H1 (cell line): ENCODE measurements around the gene OR2A12. TPM values are rescaled to one million over a fixed set of nuclear protein-coding genes. Genes with fewer than 3 reads are reported as not detected.

Experiments used
- CTCF ChIA-PET: fragments of 300-600 bp; sonication (Branson Sonifier 250); formaldehyde crosslinking; loops from one replicate; lab custom pipeline; 2021; ENCODE audit not compliant: partially characterized antibody; lab: Charles Lee
- POLR2A ChIA-PET: fragments of 300-600 bp; sonication (Branson Sonifier 250); formaldehyde crosslinking; loops from one replicate; lab custom pipeline; 2021; ENCODE audit warnings: inconsistent platforms; ENCODE audit not compliant: partially characterized antibody; lab: Charles Lee
- DNase-seq, 2 experiments: peaks; one replicate each; pipeline versions ENCODE4 v3.0.0 to v3.0.0-alpha.2; 2010 to 2022; ENCODE audit warnings: low spot score in 2 of 2, low read depth in 1 of 2, mixed read lengths in 1 of 2
- FAIRE-seq: peaks from 2 replicates; lab custom pipeline; 2011; peaks lifted over from hg19 to GRCh38; lab: Jason Lieb, UNC
- H2AFZ ChIP-seq: 2 replicates; pipeline ENCODE4 v1.8.1; 2012; ENCODE audit warnings: low read length, inconsistent platforms
- H2AK5ac ChIP-seq: 2 replicates; pipeline ENCODE4 v1.6.1; 2013; ENCODE audit warnings: low read depth, low read length
- H2BK120ac ChIP-seq: replicated peaks from 2 replicates; pipeline ENCODE3; 2013; ENCODE audit warnings: low read depth, low read length, inconsistent platforms
- H2BK12ac ChIP-seq: 2 replicates; pipeline ENCODE4 v1.6.1; 2013; ENCODE audit warnings: low read depth, low read length
- H2BK15ac ChIP-seq: 2 replicates; pipeline ENCODE4 v1.6.1; 2013; ENCODE audit warnings: low read length
- H2BK20ac ChIP-seq: 2 replicates; pipeline ENCODE4 v1.6.1; 2013; ENCODE audit warnings: low read length
- H2BK5ac ChIP-seq: 2 replicates; pipeline ENCODE4 v1.6.1; 2013; ENCODE audit warnings: low read depth, low read length
- H3K14ac ChIP-seq: 2 replicates; pipeline ENCODE4 v1.6.1; 2013; ENCODE audit warnings: inconsistent platforms; ENCODE audit not compliant: insufficient read length
- H3K18ac ChIP-seq: 2 replicates; pipeline ENCODE4 v1.6.1; 2013; ENCODE audit warnings: low read length; ENCODE audit errors: extremely low read depth
- H3K23ac ChIP-seq: 2 replicates; pipeline ENCODE4 v1.6.1; 2013; ENCODE audit warnings: inconsistent platforms; ENCODE audit not compliant: insufficient read length
- H3K23me2 ChIP-seq: 2 replicates; pipeline ENCODE4 v1.6.1; 2013; ENCODE audit warnings: low read depth, low read length
- H3K27ac ChIP-seq: 2 replicates; pipeline ENCODE4 v1.6.1; 2011; ENCODE audit warnings: low read depth, low read length, inconsistent platforms
- H3K27me3 ChIP-seq, 4 experiments: replicated peaks in 1 of 4; 1 replicate in 1 of 4; 2 replicates in 3 of 4; pipeline versions ENCODE4 v1.6.1 to v1.8.1; 2011 to 2013; ENCODE audit warnings: low read length in 3 of 4, mild to moderate bottlenecking in 3 of 4, inconsistent platforms in 2 of 4, mixed read lengths in 2 of 4, moderate library complexity in 1 of 4; ENCODE audit not compliant: control insufficient read depth in 3 of 4, insufficient read depth in 3 of 4; ENCODE audit errors: extremely low read depth in 1 of 4
- H3K36me3 ChIP-seq, 4 experiments: 2 replicates each; pipeline versions ENCODE4 v1.6.1 to v1.8.1; 2011 to 2013; ENCODE audit warnings: mild to moderate bottlenecking in 4 of 4, low read length in 3 of 4, moderate library complexity in 2 of 4, control low read depth in 1 of 4, inconsistent platforms in 1 of 4; ENCODE audit not compliant: insufficient read depth in 4 of 4, control insufficient read depth in 2 of 4
- H3K4ac ChIP-seq: replicated peaks from 2 replicates; pipeline ENCODE3; 2013; ENCODE audit warnings: low read length, low read depth, mixed read lengths, inconsistent platforms; ENCODE audit not compliant: insufficient read length
- H3K4me1 ChIP-seq, 4 experiments: replicated peaks in 1 of 4; 1 replicate in 1 of 4; 2 replicates in 3 of 4; pipeline versions ENCODE4 v1.6.1 to v1.8.1; 2011 to 2013; ENCODE audit warnings: low read length in 3 of 4, inconsistent platforms in 2 of 4, mixed read lengths in 1 of 4; ENCODE audit not compliant: insufficient read depth in 4 of 4, control insufficient read depth in 3 of 4
- H3K4me2 ChIP-seq, 2 experiments: 2 replicates each; pipeline versions ENCODE4 v1.6.1 to v1.8.1; 2011 to 2013; ENCODE audit warnings: low read depth in 2 of 2, low read length in 2 of 2, control low read depth in 1 of 2, inconsistent platforms in 1 of 2, mild to moderate bottlenecking in 1 of 2; ENCODE audit not compliant: insufficient read depth in 1 of 2
- H3K4me3 ChIP-seq, 4 experiments: fragments of 200-600, 300-600 bp in 1 of 4; sonication (generic), shearing (Covaris generic), sonication (Bioruptor Twin) in 1 of 4; 2 replicates each; pipeline versions ENCODE4 v1.5.1 to v1.8.1; 2011 to 2016; ENCODE audit warnings: low read length in 4 of 4, low read depth in 3 of 4, control low read depth in 2 of 4, inconsistent platforms in 2 of 4, mild to moderate bottlenecking in 2 of 4, mixed read lengths in 1 of 4, moderate library complexity in 1 of 4; ENCODE audit not compliant: insufficient read depth in 2 of 4; ENCODE audit errors: extremely low read depth in 1 of 4
- H3K56ac ChIP-seq: replicated peaks from 2 replicates; pipeline ENCODE3; 2013; ENCODE audit warnings: low read depth, mild to moderate bottlenecking, mixed read lengths, low read length, inconsistent platforms; ENCODE audit not compliant: insufficient read length
- H3K79me1 ChIP-seq: 2 replicates; pipeline ENCODE4 v1.6.1; 2013; ENCODE audit warnings: low read depth, low read length, control low read depth
- H3K79me2 ChIP-seq, 2 experiments: 2 replicates each; pipeline versions ENCODE4 v1.6.1 to v1.8.1; 2012 to 2013; ENCODE audit warnings: low read length in 2 of 2, mild to moderate bottlenecking in 2 of 2, inconsistent platforms in 1 of 2; ENCODE audit not compliant: insufficient read depth in 2 of 2, control insufficient read depth in 1 of 2
- H3K9ac ChIP-seq, 4 experiments: replicated peaks in 1 of 4; 1 replicate in 1 of 4; 2 replicates in 3 of 4; pipeline versions ENCODE4 v1.6.1 to v1.8.1; 2011 to 2013; ENCODE audit warnings: low read depth in 3 of 4, low read length in 3 of 4, control low read depth in 2 of 4, mild to moderate bottlenecking in 2 of 4, moderate library complexity in 2 of 4, inconsistent platforms in 1 of 4; ENCODE audit errors: extremely low read depth in 1 of 4
- H3K9me3 ChIP-seq, 2 experiments: 2 replicates each; pipeline versions ENCODE4 v1.6.1 to v1.8.1; 2012 to 2013; ENCODE audit warnings: mild to moderate bottlenecking in 2 of 2, moderate library complexity in 2 of 2, control low read depth in 1 of 2, inconsistent platforms in 1 of 2, low read depth in 1 of 2, low read length in 1 of 2, mixed read lengths in 1 of 2; ENCODE audit not compliant: insufficient read depth in 2 of 2
- H4K20me1 ChIP-seq, 2 experiments: replicated peaks in 1 of 2; 2 replicates each; pipeline versions ENCODE3 to v1.8.1; 2011 to 2013; ENCODE audit warnings: inconsistent platforms in 2 of 2, low read length in 2 of 2, mild to moderate bottlenecking in 1 of 2; ENCODE audit not compliant: insufficient read depth in 2 of 2, control insufficient read depth in 1 of 2
- H4K5ac ChIP-seq: 2 replicates; pipeline ENCODE4 v1.6.1; 2013; ENCODE audit warnings: low read length, low read depth, mixed read lengths, inconsistent platforms; ENCODE audit not compliant: insufficient read length
- H4K8ac ChIP-seq: 2 replicates; pipeline ENCODE4 v1.8.0; 2013; ENCODE audit warnings: mild to moderate bottlenecking, moderate library complexity, low read length, inconsistent platforms; ENCODE audit not compliant: insufficient read depth; ENCODE audit errors: extremely low read depth
- H4K91ac ChIP-seq: replicated peaks from 2 replicates; pipeline ENCODE3; 2013; ENCODE audit warnings: low read length, mixed read lengths, inconsistent platforms; ENCODE audit not compliant: insufficient read length
- KDM4A ChIP-seq: IDR thresholded peaks from one replicate; pipeline ENCODE4 v1.7.1; 2012; ENCODE audit warnings: low read depth, mild to moderate bottlenecking, moderate library complexity, low read length, inconsistent platforms; ENCODE audit not compliant: severe bottlenecking
- MAFK ChIP-seq: IDR thresholded peaks from 2 replicates; pipeline ENCODE4 v1.6.1; 2012; ENCODE audit warnings: low read depth, mild to moderate bottlenecking, improper control_type of control experiment, low read length
- SIN3A ChIP-seq, 2 experiments: IDR thresholded peaks in 1 of 2; conservative IDR thresholded peaks in 1 of 2; 2 replicates each; pipeline ENCODE4 v1.6.1; 2011 to 2012; ENCODE audit warnings: low read length in 2 of 2, improper control_type of control experiment in 1 of 2, low read depth in 1 of 2, mild to moderate bottlenecking in 1 of 2
- WGBS, 2 experiments: shearing (Covaris generic) in 1 of 2; methylation state at CpG; one replicate each; pipeline versions ENCODE4 v1.1.6 to v1.1.7; 2013 to 2015; ENCODE audit warnings: low lambda C conversion rate in 2 of 2, mixed read lengths in 2 of 2, inconsistent platforms in 1 of 2, low coverage in 1 of 2, missing lambda C conversion rate in 1 of 2; ENCODE audit not compliant: insufficient replicate concordance in 2 of 2, insufficient coverage in 1 of 2, insufficient read length in 1 of 2; ENCODE audit errors: extremely low coverage in 1 of 2, missing lambda C conversion rate in 1 of 2; 5-methylcytosine and 5-hydroxymethylcytosine counted together
- polyA plus RNA-seq, 7 experiments: library from polyadenylated mRNA; depleted of rRNA in 3 of 7; stranded (reverse) in 5 of 7; unstranded in 2 of 7; fragments of >200 nt in 5 of 7; fragments of 200-250 nt in 2 of 7; gene quantifications; 1 replicate in 5 of 7; 2 replicates in 1 of 7; 4 replicates in 1 of 7; pipeline versions ENCODE4 v1.2.1 to v1.2.3, GENCODE V29; 2011 to 2013; ENCODE audit warnings: missing spikeins in 2 of 7, mixed read lengths in 2 of 7
- total RNA-seq: library from RNA; stranded (reverse); fragmentation: NEBNext Ultra II Directional; extraction: Animal tissue kit (Norgen Biotek cat#: 25700); gene quantifications from 2 replicates; pipeline ENCODE4 v1.2.1, GENCODE V29; 2021

Gene OR2A12
- total and polyA plus RNA-seq, 2 of the 8 experiments (the other 6 are each of a cell fraction or from before 2014, with no cell fraction given) = not detected

DNA sequence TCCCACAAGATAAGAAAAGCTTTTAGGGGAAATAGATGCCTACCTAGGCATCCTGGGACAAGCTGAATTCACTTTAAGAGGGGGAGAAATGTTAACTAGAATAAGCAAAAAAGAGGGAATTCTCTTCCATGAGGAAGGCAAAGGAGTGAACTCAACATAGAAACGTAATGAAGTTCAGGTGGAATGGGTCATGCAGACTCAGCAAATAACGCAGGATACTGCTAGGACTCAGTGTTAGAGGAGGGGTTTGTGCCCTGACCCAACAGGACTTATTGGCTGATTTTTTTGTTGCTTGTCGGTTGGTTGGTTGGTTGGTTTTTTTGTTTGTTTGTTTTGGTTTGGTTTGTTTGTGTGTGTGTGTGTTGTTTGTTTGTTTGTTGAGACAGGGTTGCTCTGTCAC is 46.2 kb downstream of the OR2A12 start:
- no peak overlapping the region for H4K8ac ChIP-seq
- no peaks in the 10 kb centered on the region for H3K4me1 ChIP-seq
- no peaks in the 10 kb centered on the region for H3K9me3 ChIP-seq
- CTCF ChIA-PET = no interaction called here
- POLR2A ChIA-PET = no interaction called here
- H2BK12ac ChIP-seq = no peak overlapping the region
- no peak overlapping the region for H2BK15ac ChIP-seq
- 82% methylated on average over 3 of the region's 3 CpGs; no CpG with 5 or more reads in 1 of the 2 experiments for WGBS, 2 experiments
- no peak overlapping the region for H4K91ac ChIP-seq
- H2BK120ac ChIP-seq = no peak overlapping the region
- FAIRE-seq (no peak), DNase-seq (no peak)
- H2AFZ ChIP-seq = no peak overlapping the region
- no peak overlapping the region for H4K5ac ChIP-seq
- no peak overlapping the region for H3K18ac ChIP-seq
- H3K14ac ChIP-seq = no peak overlapping the region
- no peaks in the 10 kb centered on the region for H3K23me2 ChIP-seq
- H3K23ac ChIP-seq = no peak overlapping the region
- no peaks in the 10 kb centered on the region for H3K36me3 ChIP-seq
- TF ChIP-seq SIN3A (conservative IDR thresholded peaks at IDR 0.05 in 1 of 2, IDR thresholded peaks at IDR 0.05 in 1 of 2; ENCODE audit: low read depth in 1 of 2, low read length in 2 of 2) (no peak), MAFK (0 out of 2 replicates have a peak, but pooled peaks have one; percentile 32), KDM4A (no peak)
- H2BK20ac ChIP-seq = no peak overlapping the region
- H2BK5ac ChIP-seq = no peak overlapping the region
- no peak overlapping the region for H3K4me3 ChIP-seq
- H3K4me2 ChIP-seq = no peak overlapping the region
- H4K20me1 ChIP-seq = no peaks in the 10 kb centered on the region
- no peaks in the 10 kb centered on the region for H3K79me2 ChIP-seq
- no peak overlapping the region for H3K4ac ChIP-seq
- H2AK5ac ChIP-seq = no peak overlapping the region
- H3K79me1 ChIP-seq = no peaks in the 10 kb centered on the region
- no peak overlapping the region for H3K56ac ChIP-seq
- no peak overlapping the region for H3K27ac ChIP-seq
- no peak overlapping the region for H3K9ac ChIP-seq
- no peaks in the 10 kb centered on the region for H3K27me3 ChIP-seq
